PC-3 (cell line): ENCODE results near the gene ARL16.

Experiments
- CTCF ChIP-seq: fragments of 300-600 bp; sonication (generic); conservative IDR thresholded peaks from 2 replicates; pipeline ENCODE4 v1.5.1; 2017; ENCODE audit warnings: antibody characterized with exemption, low read depth, mild to moderate bottlenecking, low read length
- EZH2 ChIP-seq: fragments of 300-600 bp; sonication (generic); IDR thresholded peaks from one replicate; pipeline ENCODE4 v1.6.1; 2017; ENCODE audit warnings: antibody characterized with exemption, mild to moderate bottlenecking, low read length; ENCODE audit not compliant: unreplicated experiment

GRCh38 chr17:81713004-81713555 is 29.5 kb upstream of the ARL16 start:
- TF ChIP-seq CTCF (no peak), EZH2 (no peak)
